ENCODE measurements around the gene ACSM2B.
"Not testable (repeated sequence)": the region's sequence is repeated elsewhere in the genome, so short reads cannot be mapped to it uniquely, and the experiment has no call there.

DNA sequence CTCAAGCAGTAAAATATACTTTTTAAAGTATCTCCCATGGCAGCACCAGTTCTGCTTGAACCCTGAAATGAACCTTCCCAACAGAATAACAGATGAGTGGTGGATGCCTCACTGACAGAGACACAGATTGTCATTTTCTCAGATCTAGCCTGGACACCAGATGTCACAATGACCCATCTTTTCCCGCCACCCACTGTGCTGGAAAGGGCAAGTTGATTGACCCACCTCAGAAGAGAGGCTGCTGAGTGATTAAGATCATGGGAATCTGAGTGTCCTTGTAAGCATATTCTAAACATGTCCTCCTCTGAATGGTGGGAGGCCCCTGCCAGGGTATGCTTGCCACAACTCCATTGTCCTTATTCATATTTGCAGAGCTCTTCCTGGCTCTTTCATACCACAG, 29.2 kb downstream of the ACSM2B start:
- not testable (repeated sequence) for TF ChIP-seq CTCF (IDR thresholded peaks at IDR 0.05; ENCODE audit: insufficient read depth, low read length, poor library complexity, severe bottlenecking); EZH2phosphoT487 (conservative IDR thresholded peaks at IDR 0.05; ENCODE audit: low read length)

Data from SU-DHL-6 (cell line).